Activated CD4-positive, alpha-beta T cell treated with anti-CD3 and anti-CD28 coated beads for 36 hours (primary cell): Measurements from ENCODE around the gene NOC4L. TPM values are rescaled to one million over a fixed set of nuclear protein-coding genes. Genes with fewer than 3 reads are reported as not detected.
"Not testable (repeated sequence)": the region's sequence is repeated elsewhere in the genome, so short reads cannot be mapped to it uniquely, and the experiment has no call there.

Source experiments
- ATAC-seq: fragments of 200-7000 bp; cut with Tn5 transposase; one replicate; pipeline ENCODE4 v1.10.0; 2021; ENCODE audit warnings: mild to moderate bottlenecking, moderate library complexity
- CTCF ChIA-PET: fragments of 350-600 bp; sonication (Branson Sonifier 250); formaldehyde crosslinking; loops from one replicate; lab custom pipeline; 2021; ENCODE audit warnings: antibody characterized with exemption; lab: Charles Lee
- POLR2A ChIA-PET: fragments of 350-600 bp; sonication (Branson Sonifier 250); formaldehyde crosslinking; loops from one replicate; lab custom pipeline; 2021; ENCODE audit warnings: antibody characterized with exemption, inconsistent platforms; lab: Charles Lee
- DNase-seq: peaks from one replicate; pipeline ENCODE4 v3.0.0-alpha.2; 2020
- H3K27ac Mint-ChIP-seq: one replicate; pipeline ENCODE4 v1.8.0; 2021; ENCODE audit warnings: mixed read lengths
- H3K27me3 Mint-ChIP-seq: one replicate; pipeline ENCODE4 v1.8.0; 2021; ENCODE audit warnings: mixed read lengths
- H3K36me3 Mint-ChIP-seq: one replicate; pipeline ENCODE4 v1.8.0; 2021; ENCODE audit warnings: low read depth, mixed read lengths
- H3K4me1 Mint-ChIP-seq: one replicate; pipeline ENCODE4 v1.8.0; 2021; ENCODE audit warnings: mixed read lengths
- H3K4me3 Mint-ChIP-seq: one replicate; pipeline ENCODE4 v1.8.0; 2021; ENCODE audit warnings: mild to moderate bottlenecking, moderate library complexity, mixed read lengths
- H3K9me3 Mint-ChIP-seq: one replicate; pipeline ENCODE4 v1.8.0; 2021; ENCODE audit warnings: low read depth, mixed read lengths
- intact Hi-C, 2 experiments: fragments of 100-400 bp; cut with DNase I in 1 of 2; cut with micrococcal nuclease in 1 of 2; formaldehyde crosslinking; loops; one replicate each; pipeline versions ENCODE4 v1.14.2 to v1.15.1; 2022 to 2024; cut with DNase I, micrococcal nuclease
- total RNA-seq, 2 experiments: library from RNA; stranded (reverse); gene quantifications; one replicate each; pipeline ENCODE4 v1.2.3, GENCODE V29; 2021

The NOC4L gene
- total RNA-seq, 2 experiments from 2014 or later: 30.5 to 35.7 TPM

- Mint-ChIP-seq H3K27me3 (no peaks in the 10 kb centered on the region), H3K27ac (no peak overlapping the region), H3K36me3 (peaks cover 47% of the 10 kb centered on the region), H3K4me3 (no peak overlapping the region), H3K9me3 (peaks cover 6% of the 10 kb centered on the region), H3K4me1 (no peaks in the 10 kb centered on the region)
- POLR2A ChIA-PET: no interaction called here
- DNase-seq (no peak), ATAC-seq (no peak)
- CTCF ChIA-PET: interaction anchor here (1.3 kb wide), 1 partner anchor 11 kb away, joined by 3 read pairs; no protein-coding TSS in a partner anchor
- intact Hi-C loops: no loop called here
Observed at GRCh38 chr12:132125736-132126135, 18.5 kb upstream of the NOC4L start.

GRCh38 chr12:132127041-132127440 lies 17.2 kb upstream of the NOC4L start:
- ATAC-seq (no peak), DNase-seq (no peak)
- H3K9me3 Mint-ChIP-seq: peaks cover 6% of the 10 kb centered on the region
- no peaks in the 10 kb centered on the region for H3K4me1 Mint-ChIP-seq
- ChIA-PET POLR2A (no interaction called here), CTCF (no interaction called here)
- H3K27ac Mint-ChIP-seq: no peak overlapping the region
- no peaks in the 10 kb centered on the region for H3K27me3 Mint-ChIP-seq
- intact Hi-C loops: no loop called here
- H3K4me3 Mint-ChIP-seq: no peak overlapping the region
- H3K36me3 Mint-ChIP-seq: peaks cover 47% of the 10 kb centered on the region

- Mint-ChIP-seq H3K27ac (no peak overlapping the region), H3K9me3 (peaks cover 6% of the 10 kb centered on the region), H3K36me3 (peaks cover 44% of the 10 kb centered on the region), H3K4me3 (no peak overlapping the region), H3K27me3 (no peaks in the 10 kb centered on the region), H3K4me1 (no peaks in the 10 kb centered on the region)
- ChIA-PET CTCF (interaction anchor here (0.8 kb wide), 1 partner anchor 31 kb away, joined by 3 read pairs; no protein-coding TSS in a partner anchor), POLR2A (no interaction called here)
- intact Hi-C loops: no loop called here
- ATAC-seq: no peak
- DNase-seq: no peak
Observed at GRCh38 chr12:132129007-132129406, 15.2 kb upstream of the NOC4L start.

- POLR2A ChIA-PET: no interaction called here
- no peak overlapping the region for H3K27ac Mint-ChIP-seq
- H3K36me3 Mint-ChIP-seq: peaks cover 33% of the 10 kb centered on the region
- no peaks in the 10 kb centered on the region for H3K27me3 Mint-ChIP-seq
- H3K4me1 Mint-ChIP-seq: no peaks in the 10 kb centered on the region
- no peak overlapping the region for H3K4me3 Mint-ChIP-seq
- CTCF ChIA-PET: no interaction called here
- H3K9me3 Mint-ChIP-seq: peaks cover 6% of the 10 kb centered on the region
- intact Hi-C loops: no loop called here
- ATAC-seq (no peak), DNase-seq (no peak)
Observed at GRCh38 chr12:132130690-132131089, 13.6 kb upstream of the NOC4L start.

- H3K4me3 Mint-ChIP-seq: no peak overlapping the region
- intact Hi-C loops: no loop called here
- peaks cover 6% of the 10 kb centered on the region for H3K9me3 Mint-ChIP-seq
- no peak overlapping the region for H3K27ac Mint-ChIP-seq
- ChIA-PET POLR2A (no interaction called here), CTCF (no interaction called here)
- H3K36me3 Mint-ChIP-seq: peaks cover 30% of the 10 kb centered on the region
- H3K4me1 Mint-ChIP-seq: no peaks in the 10 kb centered on the region
- ATAC-seq: no peak
- no peaks in the 10 kb centered on the region for H3K27me3 Mint-ChIP-seq
- no peak for DNase-seq
Observed at GRCh38 chr12:132131229-132131628, 13.0 kb upstream of the NOC4L start.

GRCh38 chr12:132131952-132132351 lies 12.3 kb upstream of the NOC4L start:
- Mint-ChIP-seq H3K4me3 (no peak overlapping the region), H3K27ac (no peak overlapping the region), H3K36me3 (peaks cover 25% of the 10 kb centered on the region), H3K9me3 (peaks cover 6% of the 10 kb centered on the region), H3K4me1 (no peaks in the 10 kb centered on the region), H3K27me3 (no peaks in the 10 kb centered on the region)
- CTCF ChIA-PET: no interaction called here
- ATAC-seq: no peak
- intact Hi-C loops: no loop called here
- POLR2A ChIA-PET: no interaction called here
- no peak for DNase-seq

- intact Hi-C loops: no loop called here
- Mint-ChIP-seq H3K4me3 (no peak overlapping the region), H3K9me3 (peaks cover 5% of the 10 kb centered on the region), H3K27me3 (no peaks in the 10 kb centered on the region), H3K36me3 (peaks cover 18% of the 10 kb centered on the region), H3K27ac (no peak overlapping the region), H3K4me1 (no peaks in the 10 kb centered on the region)
- ATAC-seq (no peak), DNase-seq (no peak)
- ChIA-PET CTCF (no interaction called here), POLR2A (no interaction called here)
Observed at GRCh38 chr12:132132609-132133430, 11.4 kb upstream of the NOC4L start.

- ATAC-seq: no peak
- H3K27ac Mint-ChIP-seq: no peak overlapping the region
- CTCF ChIA-PET: no interaction called here
- intact Hi-C loops: no loop called here
- H3K4me3 Mint-ChIP-seq: no peak overlapping the region
- POLR2A ChIA-PET: no interaction called here
- H3K4me1 Mint-ChIP-seq: no peaks in the 10 kb centered on the region
- peaks cover 12% of the 10 kb centered on the region for H3K36me3 Mint-ChIP-seq
- no peaks in the 10 kb centered on the region for H3K9me3 Mint-ChIP-seq
- H3K27me3 Mint-ChIP-seq: no peaks in the 10 kb centered on the region
- no peak for DNase-seq
Observed at GRCh38 chr12:132133952-132134652, 10.2 kb upstream of the NOC4L start.

GRCh38 chr12:132134653-132135183 lies 9.5 kb upstream of the NOC4L start:
- H3K36me3 Mint-ChIP-seq: peaks cover 10% of the 10 kb centered on the region
- CTCF ChIA-PET, H3K27ac Mint-ChIP-seq, POLR2A ChIA-PET, ATAC-seq, H3K9me3 Mint-ChIP-seq, H3K4me3 Mint-ChIP-seq, DNase-seq, intact Hi-C loops, H3K4me1 Mint-ChIP-seq, H3K27me3 Mint-ChIP-seq: not testable (repeated sequence)

- H3K4me1 Mint-ChIP-seq, H3K27me3 Mint-ChIP-seq, POLR2A ChIA-PET, DNase-seq, intact Hi-C loops, CTCF ChIA-PET, H3K27ac Mint-ChIP-seq, H3K4me3 Mint-ChIP-seq, ATAC-seq, H3K9me3 Mint-ChIP-seq: not testable (repeated sequence)
- peaks cover 14% of the 10 kb centered on the region for H3K36me3 Mint-ChIP-seq
Observed at GRCh38 chr12:132136226-132136625, 8.0 kb upstream of the NOC4L start.

GRCh38 chr12:132137483-132138125 lies 6.7 kb upstream of the NOC4L start:
- intact Hi-C loops: no loop called here
- H3K9me3 Mint-ChIP-seq: no peaks in the 10 kb centered on the region
- ATAC-seq: no peak
- no peak for DNase-seq
- no peak overlapping the region for H3K4me3 Mint-ChIP-seq
- H3K36me3 Mint-ChIP-seq: peaks cover 21% of the 10 kb centered on the region
- ChIA-PET POLR2A (no interaction called here), CTCF (interaction anchor here (1.0 kb wide), 1 partner anchor 12 kb away, joined by 3 read pairs; no protein-coding TSS in a partner anchor)
- no peaks in the 10 kb centered on the region for H3K27me3 Mint-ChIP-seq
- no peak overlapping the region for H3K27ac Mint-ChIP-seq
- peaks cover 6% of the 10 kb centered on the region for H3K4me1 Mint-ChIP-seq
